ENCODE results near the gene BRWD1.
A peak's percentile ranks its signal among the peaks of the same experiment; 100 is the strongest.

BRWD1 gene

GRCh38 chr21:39313042-39313570 is 326 bp downstream of the BRWD1 start:
- no peak for TF ChIP-seq SUZ12 (IDR thresholded peaks at IDR 0.05)
- no peak for TF ChIP-seq ARNT (IDR thresholded peaks at IDR 0.05)
- no peak for TF ChIP-seq BHLHE40 (IDR thresholded peaks at IDR 0.05; ENCODE audit: borderline replicate concordance)
- no peak for TF ChIP-seq CTBP1 (IDR thresholded peaks at IDR 0.05; ENCODE audit: borderline replicate concordance)
- no peak for TF ChIP-seq ZNF384 (IDR thresholded peaks at IDR 0.05)
- TF ChIP-seq L3MBTL2 (conservative IDR thresholded peaks at IDR 0.05), result no peak
- CTCF ChIA-PET, result no interaction called here
- peak; percentile 40 for DNase-seq (ENCODE audit: extremely low spot score)
- POLR2A ChIA-PET, result interaction anchor here (0.6 to 4.3 kb wide), 7 partner anchors 13 to 129 kb away, joined by 3 to 37 read pairs (median 8); partner anchors contain the start of genes HMGN1 and PSMG1

GRCh38 chr21:39312112-39313041 is 1.1 kb downstream of the BRWD1 start:
- ChIA-PET POLR2A (interaction anchor here (0.6 to 4.3 kb wide), 7 partner anchors 12 to 128 kb away, joined by 3 to 37 read pairs (median 8); partner anchors contain the start of genes HMGN1 and PSMG1), CTCF (no interaction called here)
- peak; percentile 98 for DNase-seq (ENCODE audit: extremely low spot score)
- TF ChIP-seq TARDBP (IDR thresholded peaks at IDR 0.05) (no peak), CTBP1 (IDR thresholded peaks at IDR 0.05; ENCODE audit: borderline replicate concordance) (no peak), PKNOX1 (IDR thresholded peaks at IDR 0.05) (peak; percentile 59), FOXA1 (IDR thresholded peaks at IDR 0.05) (no peak)

- CTCF ChIA-PET, result no interaction called here
- DNase-seq (ENCODE audit: extremely low spot score), result no peak
- TF ChIP-seq TARDBP (IDR thresholded peaks at IDR 0.05), result no peak
- POLR2A ChIA-PET, result no interaction called here
Measured at GRCh38 chr21:39311164-39311563, 2.3 kb downstream of the BRWD1 start.

- TF ChIP-seq SUZ12 (IDR thresholded peaks at IDR 0.05) (no peak), BHLHE40 (IDR thresholded peaks at IDR 0.05; ENCODE audit: borderline replicate concordance) (no peak), SP1 (IDR thresholded peaks at IDR 0.05) (no peak), CTBP1 (IDR thresholded peaks at IDR 0.05; ENCODE audit: borderline replicate concordance) (no peak), ELF4 (IDR thresholded peaks at IDR 0.05) (no peak), ZNF384 (IDR thresholded peaks at IDR 0.05) (no peak), HDGF (IDR thresholded peaks at IDR 0.05; ENCODE audit: borderline replicate concordance) (no peak), LEF1 (IDR thresholded peaks at IDR 0.05; ENCODE audit: borderline replicate concordance) (no peak), PKNOX1 (IDR thresholded peaks at IDR 0.05) (no peak), FOXA1 (IDR thresholded peaks at IDR 0.05) (no peak), L3MBTL2 (conservative IDR thresholded peaks at IDR 0.05) (no peak), FOXM1 (IDR thresholded peaks at IDR 0.05; ENCODE audit: borderline replicate concordance) (no peak), NFRKB (IDR thresholded peaks at IDR 0.05) (no peak), TARDBP (IDR thresholded peaks at IDR 0.05) (no peak), ARNT (IDR thresholded peaks at IDR 0.05) (no peak), FOXK2 (IDR thresholded peaks at IDR 0.05) (no peak)
- no peak for DNase-seq (ENCODE audit: extremely low spot score)
- ChIA-PET POLR2A (interaction anchor here (1.0 kb wide), 1 partner anchor 73 kb away, joined by 3 read pairs; a partner anchor contains a TSS), CTCF (no interaction called here)
Measured at GRCh38 chr21:39307466-39307865, 6.0 kb downstream of the BRWD1 start.

DNA sequence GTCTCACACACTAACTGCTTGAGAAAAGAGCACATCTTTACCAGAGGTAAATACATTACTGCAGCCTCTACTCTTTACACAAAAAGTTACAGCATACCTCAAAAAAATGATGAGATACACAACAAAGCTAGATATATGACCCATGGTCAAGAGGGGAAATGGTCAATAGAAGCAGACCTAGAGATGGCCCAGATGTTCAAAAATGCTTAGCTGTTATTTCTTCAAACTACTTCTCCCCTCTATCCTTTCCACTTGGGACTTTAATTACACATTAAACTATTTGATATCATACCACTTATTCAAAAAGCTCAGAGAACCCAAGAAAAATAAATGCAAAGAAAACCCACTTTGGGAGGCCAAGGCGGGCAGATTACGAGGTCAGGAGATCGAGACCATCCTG is 12.8 kb downstream of the BRWD1 start:
- TF ChIP-seq ARNT (IDR thresholded peaks at IDR 0.05), result no peak
- TF ChIP-seq PKNOX1 (IDR thresholded peaks at IDR 0.05), result no peak
- no peak for TF ChIP-seq LEF1 (IDR thresholded peaks at IDR 0.05; ENCODE audit: borderline replicate concordance)
- no peak for TF ChIP-seq FOXK2 (IDR thresholded peaks at IDR 0.05)
- no peak for TF ChIP-seq HDGF (IDR thresholded peaks at IDR 0.05; ENCODE audit: borderline replicate concordance)
- no peak for TF ChIP-seq BHLHE40 (IDR thresholded peaks at IDR 0.05; ENCODE audit: borderline replicate concordance)
- no peak for TF ChIP-seq ZNF384 (IDR thresholded peaks at IDR 0.05)
- no peak for TF ChIP-seq NFRKB (IDR thresholded peaks at IDR 0.05)
- TF ChIP-seq FOXM1 (IDR thresholded peaks at IDR 0.05; ENCODE audit: borderline replicate concordance), result no peak
- no peak for TF ChIP-seq SP1 (IDR thresholded peaks at IDR 0.05)
- no peak for TF ChIP-seq ELF4 (IDR thresholded peaks at IDR 0.05)
- no peak for TF ChIP-seq FOXA1 (IDR thresholded peaks at IDR 0.05)
- TF ChIP-seq TARDBP (IDR thresholded peaks at IDR 0.05), result no peak
- TF ChIP-seq SUZ12 (IDR thresholded peaks at IDR 0.05), result no peak
- no peak for TF ChIP-seq L3MBTL2 (conservative IDR thresholded peaks at IDR 0.05)
- no peak for TF ChIP-seq CTBP1 (IDR thresholded peaks at IDR 0.05; ENCODE audit: borderline replicate concordance)
- no peak for DNase-seq (ENCODE audit: extremely low spot score)
- ChIA-PET CTCF (no interaction called here), POLR2A (interaction anchor here (1.0 to 2.5 kb wide), 2 partner anchors 12 to 87 kb away, joined by 3 to 10 read pairs; partner anchors contain the start of gene BRWD1)

GRCh38 chr21:39296891-39297290 is 16.5 kb downstream of the BRWD1 start:
- ChIA-PET POLR2A (interaction anchor here (1.0 kb wide), 1 partner anchor 51 kb away, joined by 3 read pairs; no protein-coding TSS in a partner anchor), CTCF (no interaction called here)
- TF ChIP-seq L3MBTL2 (conservative IDR thresholded peaks at IDR 0.05), result no peak
- TF ChIP-seq ELF4 (IDR thresholded peaks at IDR 0.05), result no peak
- no peak for TF ChIP-seq ARNT (IDR thresholded peaks at IDR 0.05)
- TF ChIP-seq NFRKB (IDR thresholded peaks at IDR 0.05), result no peak
- no peak for TF ChIP-seq PKNOX1 (IDR thresholded peaks at IDR 0.05)
- no peak for TF ChIP-seq FOXM1 (IDR thresholded peaks at IDR 0.05; ENCODE audit: borderline replicate concordance)
- no peak for TF ChIP-seq LEF1 (IDR thresholded peaks at IDR 0.05; ENCODE audit: borderline replicate concordance)
- no peak for TF ChIP-seq FOXK2 (IDR thresholded peaks at IDR 0.05)
- TF ChIP-seq HDGF (IDR thresholded peaks at IDR 0.05; ENCODE audit: borderline replicate concordance), result no peak
- no peak for TF ChIP-seq FOXA1 (IDR thresholded peaks at IDR 0.05)
- no peak for TF ChIP-seq ZNF384 (IDR thresholded peaks at IDR 0.05)
- no peak for DNase-seq (ENCODE audit: extremely low spot score)

All from HEK293T (cell line).